ENCODE results near the gene EIF4A3. TPM values are rescaled to one million over a fixed set of nuclear protein-coding genes. Genes with fewer than 3 reads are reported as not detected.
"Not testable (repeated sequence)": the region's sequence is repeated elsewhere in the genome, so short reads cannot be mapped to it uniquely, and the experiment has no call there.

Gene EIF4A3
- total RNA-seq, 6 donors from 2014 or later, result 48.2 to 86.2 (median 61.8) TPM

GRCh38 chr17:80164185-80164584 lies 17.3 kb upstream of the EIF4A3 start:
- no peaks in the 10 kb centered on the region for H3K36me3 ChIP-seq
- WGBS, 2 donors, result 77 to 89% methylated on average over 11 of the region's 11 CpGs
- no peak for TF ChIP-seq POLR2A (IDR thresholded peaks at IDR 0.05)
- TF ChIP-seq CTCF (IDR thresholded peaks at IDR 0.05), result no peak
- TF ChIP-seq POLR2AphosphoS5 (IDR thresholded peaks at IDR 0.05), result no peak
- TF ChIP-seq EP300 (IDR thresholded peaks at IDR 0.05), result no peak
- no peak overlapping the region for H3K27ac ChIP-seq
- no peaks in the 10 kb centered on the region for H3K9me3 ChIP-seq
- ATAC-seq (ENCODE audit: low FRiP score in 2 of 2) (no peak), DNase-seq (no peak)
- no peaks in the 10 kb centered on the region for H3K27me3 ChIP-seq
- H3K4me1 ChIP-seq, result no peaks in the 10 kb centered on the region
- no peak overlapping the region for H3K4me3 ChIP-seq

- Histone ChIP-seq H3K36me3 (no peaks in the 10 kb centered on the region), H3K4me1 (no peaks in the 10 kb centered on the region), H3K27ac (no peak overlapping the region), H3K4me3 (no peak overlapping the region), H3K27me3 (no peaks in the 10 kb centered on the region), H3K9me3 (no peaks in the 10 kb centered on the region)
- WGBS, 2 donors, result 73 to 80% methylated on average over 4 of the region's 4 CpGs
- DNase-seq (no peak), ATAC-seq (ENCODE audit: low FRiP score in 2 of 2) (no peak)
- no peak for TF ChIP-seq POLR2AphosphoS5 (IDR thresholded peaks at IDR 0.05)
These were observed 16.4 kb upstream of the EIF4A3 start for GRCh38 chr17:80163336-80163735.

GRCh38 chr17:80160536-80160935 lies 13.6 kb upstream of the EIF4A3 start:
- WGBS, 2 donors, result 38 to 44% methylated on average over 3 of the region's 3 CpGs
- Histone ChIP-seq H3K4me1 (no peaks in the 10 kb centered on the region), H3K4me3 (no peak overlapping the region), H3K27ac (no peak overlapping the region), H3K9me3 (peaks cover 0 to 9% (median 4%) of the 10 kb centered on the region in 4 donors), H3K36me3 (no peaks in the 10 kb centered on the region), H3K27me3 (no peaks in the 10 kb centered on the region)
- no peak for DNase-seq
- ATAC-seq (ENCODE audit: low FRiP score in 2 of 2), result no peak
- TF ChIP-seq POLR2AphosphoS5 (IDR thresholded peaks at IDR 0.05) (no peak), CTCF (IDR thresholded peaks at IDR 0.05) (no peak), POLR2A (IDR thresholded peaks at IDR 0.05) (no peak), EP300 (IDR thresholded peaks at IDR 0.05) (no peak)

- Histone ChIP-seq H3K9me3 (peaks cover 0 to 9% (median 4%) of the 10 kb centered on the region in 4 donors), H3K27ac (no peak overlapping the region), H3K27me3 (no peaks in the 10 kb centered on the region), H3K4me1 (no peaks in the 10 kb centered on the region), H3K36me3 (no peaks in the 10 kb centered on the region), H3K4me3 (no peak overlapping the region)
- DNase-seq (no peak), ATAC-seq (ENCODE audit: low FRiP score in 2 of 2) (no peak)
- TF ChIP-seq POLR2A (IDR thresholded peaks at IDR 0.05) (no peak), CTCF (IDR thresholded peaks at IDR 0.05) (no peak), POLR2AphosphoS5 (IDR thresholded peaks at IDR 0.05) (no peak), EP300 (IDR thresholded peaks at IDR 0.05) (no peak)
- 72 to 78% methylated on average over 2 of the region's 2 CpGs for WGBS, 2 donors
These were observed 11.9 kb upstream of the EIF4A3 start for GRCh38 chr17:80158846-80159245.

- 48 to 50% methylated on average over 2 of the region's 2 CpGs for WGBS, 2 donors
- not testable (repeated sequence) for ATAC-seq (ENCODE audit: low FRiP score in 2 of 2); H3K4me1 ChIP-seq; H3K27me3 ChIP-seq; H3K36me3 ChIP-seq; H3K27ac ChIP-seq; H3K4me3 ChIP-seq; DNase-seq; H3K9me3 ChIP-seq
These were observed 8.7 kb upstream of the EIF4A3 start for GRCh38 chr17:80155600-80155999.

- ATAC-seq (ENCODE audit: low FRiP score in 2 of 2) (no peak), DNase-seq (no peak)
- Histone ChIP-seq H3K9me3 (peaks cover 0 to 9% (median 4%) of the 10 kb centered on the region in 4 donors), H3K4me3 (no peak overlapping the region), H3K36me3 (no peaks in the 10 kb centered on the region), H3K27me3 (no peaks in the 10 kb centered on the region), H3K27ac (no peak overlapping the region), H3K4me1 (no peaks in the 10 kb centered on the region)
- 82 to 84% methylated on average over 5 of the region's 5 CpGs for WGBS, 2 donors
- TF ChIP-seq POLR2AphosphoS5 (IDR thresholded peaks at IDR 0.05) (no peak), EP300 (IDR thresholded peaks at IDR 0.05) (no peak), POLR2A (IDR thresholded peaks at IDR 0.05) (no peak), CTCF (IDR thresholded peaks at IDR 0.05) (no peak)
These were observed 7.2 kb upstream of the EIF4A3 start for GRCh38 chr17:80154166-80154565.
